Loucy (cell line): ENCODE results near the gene MAP3K5.

Experiments
- H2AFZ ChIP-seq: fragments of 200-600 bp; sonication (generic); 2 replicates; pipeline ENCODE4 v1.6.0; 2016; ENCODE audit warnings: antibody characterized with exemption, mild to moderate bottlenecking, low read length, moderate library complexity
- H3F3A ChIP-seq: fragments of 200-600 bp; 2 replicates; pipeline ENCODE4 v1.6.0; 2016; ENCODE audit warnings: antibody characterized with exemption, low read depth, mild to moderate bottlenecking
- H3K27me3 ChIP-seq: fragments of 200-600 bp; sonication (generic); 2 replicates; pipeline ENCODE4 v1.6.1; 2014; ENCODE audit warnings: low read length, mild to moderate bottlenecking; ENCODE audit not compliant: insufficient read depth, poor library complexity, severe bottlenecking
- H3K36me3 ChIP-seq: fragments of 200-600 bp; sonication (generic); 2 replicates; pipeline ENCODE4 v1.6.1; 2016; ENCODE audit warnings: low read length; ENCODE audit not compliant: insufficient read depth
- H3K4me1 ChIP-seq: fragments of 200-600 bp; sonication (generic); 2 replicates; pipeline ENCODE4 v1.5.1; 2014; ENCODE audit warnings: low read length, mild to moderate bottlenecking; ENCODE audit not compliant: insufficient read depth, poor library complexity, severe bottlenecking
- H3K4me2 ChIP-seq: fragments of 200-600 bp; sonication (generic); 2 replicates; pipeline ENCODE4 v1.6.0; 2014; ENCODE audit warnings: antibody characterized with exemption, low read length, low read depth, mild to moderate bottlenecking; ENCODE audit not compliant: poor library complexity, severe bottlenecking
- H3K4me3 ChIP-seq: fragments of 200-600 bp; sonication (generic); 2 replicates; pipeline ENCODE4 v1.5.1; 2014; ENCODE audit warnings: low read length, mild to moderate bottlenecking, mixed read lengths; ENCODE audit not compliant: poor library complexity, severe bottlenecking
- H3K79me2 ChIP-seq: fragments of 200-600 bp; sonication (generic); 2 replicates; pipeline ENCODE4 v1.6.1; 2014; ENCODE audit warnings: low read length; ENCODE audit not compliant: insufficient read depth
- H3K9ac ChIP-seq: fragments of 200-600 bp; sonication (generic); 2 replicates; pipeline ENCODE4 v1.6.0; 2014; ENCODE audit warnings: mild to moderate bottlenecking, low read depth, low read length, moderate library complexity; ENCODE audit not compliant: poor library complexity, severe bottlenecking
- H3K9me2 ChIP-seq: fragments of 200-600 bp; sonication (generic); replicated peaks from 2 replicates; pipeline ENCODE4 v1.6.1; 2016; ENCODE audit warnings: low read depth, low read length, mixed read lengths
- H3K9me3 ChIP-seq: fragments of 200-600 bp; sonication (generic); 2 replicates; pipeline ENCODE4 v1.6.1; 2014; ENCODE audit warnings: mild to moderate bottlenecking, antibody characterized with exemption, low read length, low read depth; ENCODE audit not compliant: insufficient read depth
- H4K20me1 ChIP-seq: fragments of 200-600 bp; sonication (generic); 2 replicates; pipeline ENCODE4 v1.6.0; 2014; ENCODE audit warnings: antibody characterized with exemption, low read length, mild to moderate bottlenecking; ENCODE audit not compliant: insufficient read depth, poor library complexity, severe bottlenecking
- EZH2phosphoT487 ChIP-seq: fragments of 200-600 bp; IDR thresholded peaks from 2 replicates; pipeline ENCODE4 v1.6.1; 2018; ENCODE audit warnings: antibody characterized with exemption, mild to moderate bottlenecking, moderate library complexity, borderline replicate concordance
- TF ChIP-seq, protein P1 (sequence below): fragments of 200-600 bp; sonication (generic); conservative IDR thresholded peaks from 2 replicates; pipeline ENCODE4 v1.5.1; 2014; ENCODE audit warnings: mild to moderate bottlenecking, antibody characterized with exemption, low read length

MAP3K5 gene

DNA sequence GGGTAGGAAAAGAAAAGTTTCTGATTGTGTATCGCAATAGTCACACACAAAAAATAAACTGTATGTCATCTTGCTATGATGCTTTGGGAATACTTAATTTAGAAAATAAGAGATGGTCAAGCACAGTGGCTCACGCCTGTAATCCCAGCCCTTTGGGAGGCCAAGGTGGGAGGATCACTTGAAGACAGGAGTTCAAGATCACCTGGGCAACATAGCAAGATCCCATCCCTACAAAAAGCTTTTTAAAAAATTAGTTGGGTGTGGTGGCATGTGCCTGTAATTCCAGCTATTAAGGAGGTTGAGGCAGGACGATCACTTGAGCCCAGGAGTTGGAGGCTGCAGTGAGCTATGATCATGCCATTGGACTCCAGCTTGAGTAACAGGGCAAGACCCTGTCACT, 269.6 kb downstream of the MAP3K5 start:
- no peaks in the 10 kb centered on the region for H3K36me3 ChIP-seq
- H3K4me1 ChIP-seq, result no peaks in the 10 kb centered on the region
- no peaks in the 10 kb centered on the region for H3K79me2 ChIP-seq
- H2AFZ ChIP-seq, result no peak overlapping the region
- no peak overlapping the region for H3K4me2 ChIP-seq
- no peaks in the 10 kb centered on the region for H3F3A ChIP-seq
- H3K4me3 ChIP-seq, result no peak overlapping the region
- TF ChIP-seq, protein P1, sequence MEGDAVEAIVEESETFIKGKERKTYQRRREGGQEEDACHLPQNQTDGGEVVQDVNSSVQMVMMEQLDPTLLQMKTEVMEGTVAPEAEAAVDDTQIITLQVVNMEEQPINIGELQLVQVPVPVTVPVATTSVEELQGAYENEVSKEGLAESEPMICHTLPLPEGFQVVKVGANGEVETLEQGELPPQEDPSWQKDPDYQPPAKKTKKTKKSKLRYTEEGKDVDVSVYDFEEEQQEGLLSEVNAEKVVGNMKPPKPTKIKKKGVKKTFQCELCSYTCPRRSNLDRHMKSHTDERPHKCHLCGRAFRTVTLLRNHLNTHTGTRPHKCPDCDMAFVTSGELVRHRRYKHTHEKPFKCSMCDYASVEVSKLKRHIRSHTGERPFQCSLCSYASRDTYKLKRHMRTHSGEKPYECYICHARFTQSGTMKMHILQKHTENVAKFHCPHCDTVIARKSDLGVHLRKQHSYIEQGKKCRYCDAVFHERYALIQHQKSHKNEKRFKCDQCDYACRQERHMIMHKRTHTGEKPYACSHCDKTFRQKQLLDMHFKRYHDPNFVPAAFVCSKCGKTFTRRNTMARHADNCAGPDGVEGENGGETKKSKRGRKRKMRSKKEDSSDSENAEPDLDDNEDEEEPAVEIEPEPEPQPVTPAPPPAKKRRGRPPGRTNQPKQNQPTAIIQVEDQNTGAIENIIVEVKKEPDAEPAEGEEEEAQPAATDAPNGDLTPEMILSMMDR, result no peak
- no peak for TF ChIP-seq EZH2phosphoT487
- H3K9ac ChIP-seq, result no peak overlapping the region
- no peaks in the 10 kb centered on the region for H4K20me1 ChIP-seq
- H3K9me2 ChIP-seq, result no peaks in the 10 kb centered on the region; the same call in 1 of the 2 replicates
- H3K9me3 ChIP-seq, result no peaks in the 10 kb centered on the region
- H3K27me3 ChIP-seq, result no peaks in the 10 kb centered on the region

DNA sequence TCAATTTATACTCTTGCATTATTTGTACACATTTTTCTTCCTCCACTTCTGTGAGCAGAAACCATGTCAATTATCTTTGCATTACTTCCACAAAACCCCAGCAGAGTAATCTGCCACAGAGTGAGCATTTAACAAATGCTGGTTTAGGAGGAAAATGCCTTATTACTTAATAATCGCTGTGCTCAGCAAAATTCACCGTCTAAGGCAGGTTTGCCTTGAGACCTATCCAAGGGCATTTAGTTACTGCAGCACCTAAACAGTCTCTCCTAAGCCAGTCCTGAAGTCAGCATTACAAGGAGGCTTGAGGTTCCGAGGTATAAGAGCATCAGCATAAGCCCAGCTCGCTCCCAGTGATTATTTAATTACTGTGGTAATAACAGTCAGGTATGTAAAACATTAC, 270.4 kb downstream of the MAP3K5 start:
- no peak overlapping the region for H3K4me2 ChIP-seq
- H3K9me3 ChIP-seq, result no peaks in the 10 kb centered on the region
- no peak overlapping the region for H3K4me3 ChIP-seq
- H3K79me2 ChIP-seq, result no peaks in the 10 kb centered on the region
- TF ChIP-seq, protein P1, result no peak
- TF ChIP-seq EZH2phosphoT487, result no peak
- H3K9ac ChIP-seq, result no peak overlapping the region
- no peaks in the 10 kb centered on the region for H3F3A ChIP-seq
- no peaks in the 10 kb centered on the region for H3K4me1 ChIP-seq
- no peaks in the 10 kb centered on the region; the same call in 1 of the 2 replicates for H3K9me2 ChIP-seq
- H2AFZ ChIP-seq, result no peak overlapping the region
- no peaks in the 10 kb centered on the region for H3K36me3 ChIP-seq
- H4K20me1 ChIP-seq, result no peaks in the 10 kb centered on the region
- no peaks in the 10 kb centered on the region for H3K27me3 ChIP-seq

DNA sequence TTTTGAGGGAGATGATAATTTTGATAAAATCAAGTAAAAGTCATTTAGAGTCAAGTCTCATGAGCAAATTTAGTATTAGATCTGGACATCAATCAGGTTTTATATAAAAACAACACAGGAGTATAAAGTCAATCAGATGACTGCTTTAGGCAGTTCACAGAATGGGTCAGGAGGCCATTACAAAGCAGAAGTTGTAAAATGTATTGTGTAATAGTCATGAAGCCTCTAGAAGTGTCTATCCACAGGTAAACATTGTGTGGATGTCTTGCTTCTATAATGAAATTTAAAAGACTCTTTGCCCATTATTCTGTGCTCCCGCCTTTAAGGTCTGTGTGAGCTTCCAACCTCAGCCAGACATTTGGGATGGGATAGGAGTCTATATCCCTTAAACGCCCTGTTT, 270.9 kb downstream of the MAP3K5 start:
- Histone ChIP-seq H2AFZ (no peak overlapping the region), H3K36me3 (no peaks in the 10 kb centered on the region), H3K9ac (no peak overlapping the region), H3K4me1 (no peaks in the 10 kb centered on the region), H3K27me3 (no peaks in the 10 kb centered on the region), H3K79me2 (no peaks in the 10 kb centered on the region), H3F3A (no peaks in the 10 kb centered on the region), H3K9me2 (no peaks in the 10 kb centered on the region; the same call in 1 of the 2 replicates), H3K4me3 (no peak overlapping the region), H4K20me1 (no peaks in the 10 kb centered on the region), H3K9me3 (no peaks in the 10 kb centered on the region), H3K4me2 (no peak overlapping the region)
- TF ChIP-seq, protein P1, result no peak
- TF ChIP-seq EZH2phosphoT487, result no peak
